HG03439 (cell line): ENCODE data around the gene WWC2.

Experiments used
- ATAC-seq: cut with Tn5 transposase; IDR thresholded peaks from one replicate; pipeline ENCODE4 v1.9.1; 2021; ENCODE audit warnings: mild to moderate bottlenecking, moderate library complexity; ENCODE audit not compliant: unreplicated experiment

WWC2 gene

GRCh38 chr4:183349673-183350072 is 250.6 kb downstream of the WWC2 start:
- no peak for ATAC-seq

GRCh38 chr4:183350317-183351071 is 251.4 kb downstream of the WWC2 start:
- no peak for ATAC-seq

DNA sequence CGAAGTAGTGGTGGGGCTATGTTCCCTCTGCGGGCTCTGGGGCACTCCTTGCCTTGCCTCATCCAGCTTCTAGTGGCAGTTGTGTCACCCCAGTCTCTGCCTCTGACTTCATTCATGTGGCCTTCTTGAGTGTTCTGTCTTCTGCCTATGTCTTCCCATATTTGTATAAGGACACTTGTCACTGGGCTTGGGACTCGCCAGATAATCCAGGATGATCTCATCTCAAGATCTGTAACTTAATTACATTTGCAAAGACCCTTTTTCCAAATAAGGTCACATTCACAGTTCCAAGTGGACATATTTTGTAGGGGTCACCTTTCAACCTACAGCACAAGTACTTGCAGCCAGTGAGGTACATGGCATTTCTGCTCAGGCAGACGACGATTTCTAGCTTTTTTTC is 253.5 kb downstream of the WWC2 start:
- ATAC-seq = no peak

GRCh38 chr4:183353557-183353956 is 254.5 kb downstream of the WWC2 start:
- ATAC-seq = no peak

DNA sequence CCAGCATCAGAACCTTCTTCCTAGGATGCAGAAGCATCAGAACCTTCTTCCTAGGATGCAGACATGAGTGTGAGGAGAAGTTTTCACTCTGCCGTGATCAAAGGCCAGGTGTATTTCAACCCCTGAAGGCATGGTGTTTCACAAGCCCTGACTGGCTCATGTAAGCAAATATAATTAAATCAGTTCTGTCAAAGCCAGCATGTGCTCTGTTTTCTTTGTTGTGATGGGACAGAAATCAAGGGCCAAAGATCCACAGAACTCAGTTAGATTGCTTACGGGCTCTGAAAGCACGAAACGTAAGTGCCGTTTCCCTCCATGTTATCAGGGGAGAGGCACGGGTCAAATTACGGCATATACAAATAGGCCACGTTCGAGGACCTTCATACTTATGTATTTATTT is 255.2 kb downstream of the WWC2 start:
- no peak for ATAC-seq

GRCh38 chr4:183355405-183355804 is 256.3 kb downstream of the WWC2 start:
- ATAC-seq = no peak

DNA sequence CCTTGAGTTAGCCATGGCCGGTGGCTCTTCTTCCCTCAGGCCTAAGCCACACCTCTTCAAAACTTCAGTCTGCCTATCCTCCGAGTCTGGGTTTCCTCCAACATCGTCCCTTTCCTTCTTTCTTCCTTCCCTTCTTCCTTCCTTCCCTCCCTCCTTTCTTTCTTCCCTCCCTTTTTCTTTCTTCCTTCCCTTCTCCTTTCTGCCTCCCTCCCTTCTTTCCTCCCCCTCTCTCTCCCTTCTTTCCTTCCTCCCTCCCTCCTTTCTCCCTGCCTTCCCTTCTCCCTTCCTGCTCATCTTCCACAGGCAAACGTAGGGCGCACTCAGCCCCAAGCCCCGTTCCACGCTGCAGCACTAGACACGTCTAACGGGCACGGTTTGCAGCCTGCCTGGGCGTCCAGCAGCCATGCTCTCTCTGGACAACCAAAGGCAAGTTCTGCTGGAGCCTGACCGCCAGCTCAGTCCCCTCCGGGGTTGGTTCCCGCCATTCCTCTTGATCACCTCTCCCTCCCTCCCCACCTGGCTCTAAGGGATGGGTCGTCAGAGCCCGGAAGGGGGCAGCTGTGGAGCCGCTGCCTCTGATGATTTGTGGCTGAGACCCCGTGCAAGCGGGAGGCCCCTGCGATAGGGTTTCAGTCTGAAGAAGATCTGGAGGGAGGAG is 257.2 kb downstream of the WWC2 start:
- ATAC-seq = no peak

GRCh38 chr4:183356931-183357675 is 258.0 kb downstream of the WWC2 start:
- ATAC-seq = no peak

DNA sequence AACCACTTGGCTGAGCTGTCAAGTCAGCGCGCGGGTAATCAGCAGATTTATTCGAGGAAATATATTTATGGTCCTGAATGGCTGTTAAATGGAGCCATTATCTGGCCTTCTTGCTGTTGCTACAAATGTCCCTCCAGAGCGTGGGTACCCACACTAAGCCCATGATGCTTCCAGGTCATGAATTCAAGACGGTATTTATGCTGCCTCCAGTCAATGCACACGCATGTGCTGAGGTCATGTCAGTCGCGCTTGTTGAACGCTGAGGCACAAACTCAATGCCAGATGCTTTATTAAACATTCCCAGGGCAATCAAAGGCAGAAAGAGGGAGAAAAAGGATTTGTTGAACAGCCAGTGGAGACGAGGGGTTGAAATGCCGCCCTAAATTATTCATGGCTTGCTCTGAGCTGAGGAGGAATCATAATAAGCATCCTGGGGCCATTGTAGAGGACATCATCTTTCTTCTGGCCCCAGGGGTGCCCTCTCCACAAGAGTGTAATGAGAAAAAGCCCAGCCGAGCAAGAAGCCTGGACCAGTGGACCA is 259.2 kb downstream of the WWC2 start:
- ATAC-seq = no peak

DNA sequence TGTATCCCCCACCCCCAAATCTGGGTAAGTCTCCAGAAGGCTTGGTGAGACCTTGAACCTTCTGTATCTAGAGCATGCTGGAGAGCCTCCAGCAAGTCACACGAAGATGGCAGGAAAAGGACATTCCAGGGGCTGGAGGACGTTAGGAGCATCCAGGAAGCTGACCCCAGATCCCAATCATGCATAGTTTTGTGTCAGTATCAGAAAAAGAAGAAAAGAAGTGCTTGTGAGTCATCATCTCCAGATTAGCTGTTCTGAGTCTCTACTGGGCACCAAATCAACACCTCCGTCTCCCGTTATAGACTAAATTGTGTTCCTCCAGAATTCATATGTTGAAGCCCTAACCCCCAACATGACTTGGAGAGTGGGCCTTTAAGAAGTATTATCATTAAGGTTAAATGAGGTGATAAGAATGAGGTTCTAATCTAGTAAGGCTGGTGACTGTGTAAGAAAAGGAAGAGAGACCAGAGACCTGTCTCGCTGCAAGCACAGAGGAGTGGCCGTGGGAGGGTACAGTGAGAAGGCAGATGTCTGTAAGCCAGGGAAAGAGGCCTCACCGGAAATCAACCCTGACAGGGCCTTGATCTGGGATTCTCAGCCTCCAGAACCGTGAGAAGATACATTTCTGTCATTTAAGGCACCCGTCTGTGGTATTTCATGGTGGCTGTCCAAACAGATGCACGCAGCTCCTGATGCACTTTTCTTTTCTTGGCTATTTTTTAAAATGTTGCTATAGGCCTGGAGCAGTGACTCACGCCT is 261.3 kb downstream of the WWC2 start:
- ATAC-seq = no peak

DNA sequence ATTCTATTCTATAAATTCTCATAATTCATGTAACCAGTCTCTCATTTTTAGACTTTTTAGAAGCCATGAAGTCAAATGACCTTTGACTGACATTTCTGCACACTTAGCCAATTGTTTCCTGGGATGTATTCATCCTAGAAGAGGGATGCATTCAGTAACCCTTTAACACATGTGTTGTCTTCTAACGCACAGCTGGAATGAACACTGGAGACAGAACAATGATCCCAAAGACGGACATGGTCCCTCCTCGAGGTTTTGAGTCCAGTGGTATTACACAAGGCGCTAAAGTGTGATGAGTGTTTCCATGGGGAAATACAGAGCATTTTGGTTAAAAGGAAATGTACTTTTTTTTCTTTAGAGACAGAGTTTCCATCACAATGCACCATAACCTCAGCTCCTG is 263.0 kb downstream of the WWC2 start:
- ATAC-seq = no peak

DNA sequence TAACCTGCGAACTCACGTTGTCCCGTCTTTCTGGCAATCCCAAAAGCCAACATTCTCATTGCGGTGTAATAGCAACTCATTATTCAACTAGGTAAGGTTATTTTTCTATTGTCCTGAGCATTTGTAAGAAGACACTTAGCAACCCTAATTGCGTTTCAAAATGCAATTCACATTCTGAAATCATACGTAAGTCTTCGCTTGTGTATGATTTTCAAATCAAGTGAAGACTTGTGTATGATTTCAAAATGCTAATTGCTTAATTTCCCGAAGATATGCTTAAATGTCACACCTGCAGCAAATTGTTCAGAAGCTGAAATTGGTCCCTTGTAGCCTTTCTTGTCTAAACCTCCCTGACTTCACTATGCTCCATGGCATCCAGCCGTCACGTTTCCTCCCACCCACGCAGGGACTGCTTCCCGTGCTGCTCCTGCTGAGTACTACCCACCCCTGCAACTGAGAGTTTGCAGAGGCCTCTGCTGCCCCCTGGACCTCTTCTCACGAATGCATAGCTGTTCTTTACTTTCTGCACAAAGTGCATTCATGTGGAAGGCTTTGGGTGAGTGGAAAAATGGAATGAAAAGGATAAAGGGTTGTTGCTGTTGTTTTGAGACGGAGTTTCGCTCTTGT is 264.0 kb downstream of the WWC2 start:
- ATAC-seq = no peak

DNA sequence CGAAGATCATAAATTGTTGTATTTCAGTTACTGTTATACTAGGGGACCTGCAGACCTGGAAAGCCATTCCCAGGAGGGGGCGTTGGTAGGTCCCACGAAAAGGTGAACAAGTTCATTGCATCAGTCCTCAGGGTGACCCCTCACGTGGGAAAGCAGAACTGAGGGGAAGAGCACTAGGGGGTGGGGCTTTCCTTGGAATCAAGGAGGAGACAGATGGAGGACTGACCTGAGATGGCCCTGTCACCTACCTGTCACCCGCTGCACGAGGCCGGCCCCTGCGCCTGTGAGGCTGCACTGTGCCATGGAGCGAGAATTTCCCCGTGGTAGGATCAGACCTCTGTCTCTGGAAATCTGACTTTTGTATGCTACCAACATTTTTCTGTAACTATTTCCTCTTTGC is 265.0 kb downstream of the WWC2 start:
- no peak for ATAC-seq

- no peak for ATAC-seq
Measured at GRCh38 chr4:183366206-183366835, 267.3 kb downstream of the WWC2 start.

DNA sequence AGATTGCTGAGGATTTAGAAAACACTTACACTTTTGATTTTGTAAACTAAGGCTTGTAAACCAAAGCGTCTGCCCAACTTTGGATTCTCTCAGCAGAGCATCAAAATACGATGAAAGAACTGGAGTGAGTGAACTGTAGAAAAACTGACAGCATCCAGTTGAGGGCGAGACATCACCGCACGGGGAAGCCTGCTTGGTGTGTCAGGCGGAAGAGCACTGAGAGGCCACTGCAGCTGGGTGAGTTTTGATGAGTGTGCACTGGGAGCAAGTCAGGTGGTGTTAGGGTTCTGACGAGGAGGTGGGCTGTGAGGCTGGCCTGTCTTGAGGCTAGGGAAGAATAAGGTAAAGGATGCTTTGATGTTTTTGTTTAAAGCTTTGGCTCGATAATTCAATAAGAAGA is 270.0 kb downstream of the WWC2 start:
- ATAC-seq = no peak
